GM19025 (cell line): ENCODE measurements around the gene SH3RF1.
"Not testable (repeated sequence)": the region's sequence is repeated elsewhere in the genome, so short reads cannot be mapped to it uniquely, and the experiment has no call there.

Experiments used
- ATAC-seq: cut with Tn5 transposase; IDR thresholded peaks from one replicate; pipeline ENCODE4 v1.9.1; 2021; ENCODE audit warnings: mild to moderate bottlenecking, low read depth, moderate library complexity; ENCODE audit not compliant: unreplicated experiment

The SH3RF1 gene

DNA sequence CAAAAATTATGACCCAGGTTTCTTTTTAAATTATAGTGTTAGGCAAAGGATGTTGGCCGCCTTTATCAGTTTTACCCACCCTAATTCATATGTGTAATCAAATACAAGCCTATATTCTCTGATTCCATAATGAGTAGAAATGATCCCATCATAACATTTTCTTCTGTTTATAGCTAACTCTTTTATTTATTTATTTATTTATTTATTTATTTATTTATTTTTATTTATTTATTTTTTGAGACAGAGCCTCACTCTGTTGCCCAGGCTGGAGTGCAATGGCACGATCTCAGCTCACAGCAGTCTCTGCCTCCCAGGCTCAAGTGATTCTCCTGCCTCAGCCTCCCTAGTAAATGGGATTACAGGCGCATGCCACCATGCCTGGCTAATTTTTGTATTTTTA, 7.1 kb upstream of the SH3RF1 start:
- not testable (repeated sequence) for ATAC-seq

GRCh38 chr4:169275180-169275579, 4.4 kb upstream of the SH3RF1 start:
- ATAC-seq, result no peak

- no peak for ATAC-seq
These were observed 3.3 kb upstream of the SH3RF1 start for GRCh38 chr4:169274033-169274432.

- ATAC-seq, result no peak
These were observed 1.6 kb upstream of the SH3RF1 start for GRCh38 chr4:169272265-169272886.

DNA sequence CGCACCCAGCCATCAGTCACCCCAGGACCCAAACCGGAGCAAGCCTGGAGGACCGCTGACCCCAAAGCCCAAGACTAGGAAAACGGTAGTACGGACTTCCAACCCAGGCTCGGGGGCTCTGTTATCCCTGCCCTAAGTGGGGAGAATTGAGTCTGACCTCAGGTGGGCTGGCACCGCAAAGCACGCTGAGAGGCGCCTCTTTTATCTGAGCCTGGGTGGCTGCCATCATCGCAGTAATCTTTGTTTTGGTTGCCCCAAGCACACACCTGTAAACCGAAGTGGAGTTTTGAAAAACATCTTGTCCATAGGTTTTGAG, 894 bp upstream of the SH3RF1 start:
- ATAC-seq, result no peak

DNA sequence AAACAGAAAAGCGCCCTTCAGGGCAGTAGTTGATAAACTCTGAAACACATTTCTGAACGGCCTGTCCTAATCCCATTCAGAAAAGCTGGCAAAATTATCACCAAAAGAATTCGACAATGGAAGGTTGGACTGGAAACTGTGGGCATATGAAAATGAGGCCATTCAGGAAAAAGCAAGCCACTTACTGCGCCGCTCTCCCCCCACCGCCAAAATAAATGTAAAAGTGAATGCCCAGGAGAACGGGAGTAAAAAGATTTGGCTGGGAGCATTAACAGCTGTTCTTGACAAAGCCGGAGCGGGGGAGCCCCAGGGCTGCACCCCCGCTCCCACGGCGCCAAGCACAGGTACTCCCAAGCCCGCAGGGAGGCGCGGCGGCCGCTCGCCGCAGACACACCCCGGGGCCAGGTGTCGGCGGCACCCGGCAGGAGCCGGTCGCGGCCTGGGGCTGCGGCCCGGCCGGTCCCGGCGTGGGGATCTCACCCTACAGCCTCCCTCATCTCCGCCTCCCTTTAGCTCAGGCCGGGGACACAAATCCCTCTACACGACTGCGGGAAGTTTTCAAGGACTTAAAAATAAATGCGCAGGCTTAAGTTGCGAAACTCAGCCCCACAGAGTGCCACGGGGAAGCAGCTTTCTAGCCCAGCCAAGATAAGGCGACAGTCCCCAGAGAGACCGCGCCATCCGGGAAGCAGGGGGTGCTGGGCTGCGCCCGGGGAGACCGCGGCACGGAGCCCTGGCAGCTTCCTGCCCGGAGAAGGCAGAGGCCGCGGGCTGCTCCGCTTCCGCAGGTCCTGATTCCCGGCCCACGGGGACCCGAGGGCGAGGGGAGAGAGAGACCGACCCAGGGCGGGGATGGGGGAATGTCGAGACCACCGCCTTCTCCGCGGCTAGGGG, 593 bp downstream of the SH3RF1 start:
- peak; percentile 44 for ATAC-seq

GRCh38 chr4:169268951-169269760, 1.6 kb downstream of the SH3RF1 start:
- no peak for ATAC-seq

DNA sequence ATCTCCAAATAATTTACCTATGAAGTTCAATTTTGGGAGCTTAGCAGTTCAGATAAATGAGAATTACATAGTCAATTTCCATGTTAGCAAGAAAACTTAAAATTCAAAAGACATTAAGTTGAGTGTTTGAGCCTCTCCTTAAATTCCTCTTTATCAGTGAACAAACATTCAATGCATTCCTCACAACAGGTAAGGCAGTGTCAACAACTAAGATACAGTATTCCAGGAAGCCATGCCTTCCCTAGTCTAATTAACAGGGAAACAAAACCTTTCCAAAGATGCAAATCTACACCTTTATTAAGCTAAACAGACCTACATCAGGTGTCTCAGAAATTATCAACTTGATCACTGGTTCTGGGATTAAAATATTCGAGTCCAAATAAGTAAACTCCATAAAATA, 3.7 kb downstream of the SH3RF1 start:
- no peak for ATAC-seq

GRCh38 chr4:169266661-169267060, 4.1 kb downstream of the SH3RF1 start:
- ATAC-seq, result no peak

DNA sequence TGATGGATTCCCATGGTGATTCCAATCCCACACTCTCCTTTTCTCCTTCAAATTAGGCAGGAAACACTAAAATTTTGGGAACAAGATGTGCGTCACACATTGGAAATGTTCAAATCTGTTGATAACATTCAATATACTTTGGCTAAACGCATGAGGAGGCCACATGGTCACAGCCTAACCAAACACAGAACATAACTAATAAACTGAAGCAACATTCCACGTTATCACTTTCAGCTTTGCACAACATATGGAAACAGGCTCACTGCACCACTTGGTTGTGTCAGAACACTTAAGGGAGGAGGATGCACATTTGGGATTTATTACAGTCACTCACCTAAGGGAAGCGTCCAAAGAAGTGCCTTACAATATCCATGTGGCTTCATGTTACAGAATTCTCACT, 4.7 kb downstream of the SH3RF1 start:
- ATAC-seq, result no peak

- no peak for ATAC-seq
These were observed 6.9 kb downstream of the SH3RF1 start for GRCh38 chr4:169263791-169264392.

DNA sequence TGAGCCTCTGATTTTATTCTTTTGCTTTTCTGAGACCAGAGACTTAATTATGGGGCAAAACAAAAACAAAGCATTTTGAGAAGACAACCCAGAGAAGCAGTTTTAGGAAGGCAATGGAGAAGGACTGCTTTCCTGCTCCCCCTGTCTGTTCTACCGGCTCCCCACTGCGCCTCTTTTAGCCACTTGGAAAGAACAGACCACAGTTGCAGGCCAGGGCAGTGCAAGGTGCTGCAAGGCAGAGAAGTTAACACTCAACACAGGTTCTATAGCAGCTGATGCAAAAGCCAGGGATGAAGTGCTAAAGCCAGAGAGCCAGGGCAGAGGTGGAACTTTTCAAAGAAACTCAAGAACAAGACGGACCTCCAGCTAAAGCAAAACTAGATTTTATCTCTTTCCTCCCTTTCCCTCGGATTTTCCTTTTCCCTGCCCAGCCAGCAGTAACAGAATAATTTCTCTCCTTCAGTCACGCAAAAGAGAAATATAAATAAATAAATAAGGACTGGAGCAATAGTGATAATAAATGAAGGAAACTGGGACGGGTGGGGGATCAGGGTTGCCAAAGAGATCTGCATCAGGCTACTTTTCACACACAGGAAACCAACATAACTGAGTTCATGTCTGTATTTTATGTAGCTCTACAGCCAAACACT, 10.4 kb downstream of the SH3RF1 start:
- no peak for ATAC-seq

DNA sequence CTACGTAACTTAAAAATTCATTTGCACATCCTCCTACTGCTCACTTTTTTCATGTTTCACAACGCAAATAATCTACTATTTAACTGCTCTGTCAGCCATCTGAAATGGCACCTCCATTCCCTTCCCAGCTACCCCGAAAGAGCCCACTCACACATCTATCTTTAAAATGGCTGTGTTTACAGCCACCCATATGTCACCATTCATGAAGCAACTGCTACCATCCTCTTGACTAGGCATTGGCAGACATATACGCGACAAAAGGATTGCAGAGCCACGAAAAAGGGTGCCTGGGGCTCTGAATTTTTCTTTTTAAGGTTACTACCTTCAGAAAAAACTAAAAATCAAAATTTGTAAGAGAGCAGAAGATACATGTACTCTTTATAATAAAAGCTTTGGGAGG, 11.5 kb downstream of the SH3RF1 start:
- no peak for ATAC-seq

DNA sequence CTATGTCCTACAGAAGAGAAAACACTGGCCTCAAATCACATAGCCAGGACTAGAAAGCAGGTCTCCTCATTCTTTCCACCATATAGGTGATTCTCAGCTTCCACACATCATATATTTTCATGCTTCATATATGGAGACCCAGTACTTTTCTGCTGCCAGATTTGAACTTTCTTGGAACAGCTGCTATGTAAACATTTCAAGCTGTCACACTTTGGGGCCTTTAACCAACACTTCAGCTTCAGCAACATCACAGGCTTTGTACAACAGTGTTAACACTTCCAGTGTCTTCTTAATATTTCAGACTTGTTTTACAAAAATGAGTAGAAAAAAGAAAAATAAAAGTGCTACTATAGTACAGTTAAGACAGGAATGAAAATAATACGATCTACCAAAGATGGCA, 12.6 kb downstream of the SH3RF1 start:
- ATAC-seq, result no peak

DNA sequence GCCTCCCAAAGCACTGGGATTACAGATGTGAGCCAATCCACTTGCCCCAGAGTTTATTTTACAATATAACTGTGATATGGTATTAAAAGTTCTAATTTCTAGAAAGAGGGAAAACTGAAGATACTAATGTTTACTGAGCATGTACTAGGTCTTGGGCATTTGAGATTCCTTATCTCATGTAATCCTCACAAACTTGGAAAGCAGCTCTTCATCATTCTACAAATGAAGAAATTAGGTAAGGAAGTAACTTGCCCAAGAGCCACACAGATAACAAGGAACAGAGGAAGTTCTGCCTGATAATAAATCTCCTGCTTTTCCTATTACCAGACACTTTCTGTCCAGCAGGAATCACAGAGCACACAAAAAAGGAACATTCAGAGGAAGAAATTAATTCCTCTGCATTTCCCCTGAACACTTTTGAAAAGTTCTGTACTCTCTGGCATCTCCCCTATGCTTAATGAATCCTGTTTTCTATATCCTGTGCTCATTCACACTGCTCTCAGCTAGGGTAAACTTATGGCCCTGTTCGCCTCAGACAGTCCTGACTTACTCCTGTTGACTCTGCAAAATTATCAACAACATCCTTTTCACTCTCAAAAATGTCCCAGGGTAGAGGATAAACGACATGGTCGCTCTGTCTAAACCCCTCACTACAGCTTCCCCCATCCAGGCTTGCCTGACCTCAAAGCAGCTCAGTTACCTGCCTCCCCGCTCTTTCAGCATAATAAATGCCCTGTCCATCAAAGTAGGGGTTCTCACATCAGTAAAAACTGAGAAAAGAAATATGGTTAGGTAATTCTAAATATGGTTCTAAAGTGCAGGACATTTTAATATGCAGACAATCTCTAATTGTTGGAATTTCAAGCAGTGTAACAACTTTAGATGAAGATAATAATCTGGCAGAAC, 13.6 kb downstream of the SH3RF1 start:
- ATAC-seq, result no peak

DNA sequence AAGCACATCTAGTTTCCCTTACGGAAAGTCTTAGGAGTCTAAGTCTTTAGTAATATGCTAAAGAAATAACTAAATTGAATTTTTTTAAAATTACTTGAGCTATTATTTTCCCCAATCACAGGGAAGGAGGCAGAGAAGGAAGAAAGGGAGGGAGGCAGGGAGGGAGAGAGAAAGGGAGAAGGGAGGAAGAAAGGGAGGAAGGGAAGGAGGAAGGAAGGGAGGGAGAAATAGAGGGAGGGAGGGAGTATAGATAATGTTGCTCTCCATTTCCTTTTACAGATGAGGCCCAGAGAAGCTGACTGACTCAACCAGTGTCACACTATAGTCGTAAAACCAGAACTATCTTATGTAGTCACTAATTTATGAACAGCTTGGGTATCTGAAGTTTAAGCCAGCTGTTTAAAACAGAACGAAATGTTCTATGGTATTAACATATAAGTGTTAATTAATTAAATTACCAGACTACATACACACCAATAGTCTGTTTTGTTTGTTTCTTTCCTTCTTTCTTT, 14.6 kb downstream of the SH3RF1 start:
- ATAC-seq, result no peak

DNA sequence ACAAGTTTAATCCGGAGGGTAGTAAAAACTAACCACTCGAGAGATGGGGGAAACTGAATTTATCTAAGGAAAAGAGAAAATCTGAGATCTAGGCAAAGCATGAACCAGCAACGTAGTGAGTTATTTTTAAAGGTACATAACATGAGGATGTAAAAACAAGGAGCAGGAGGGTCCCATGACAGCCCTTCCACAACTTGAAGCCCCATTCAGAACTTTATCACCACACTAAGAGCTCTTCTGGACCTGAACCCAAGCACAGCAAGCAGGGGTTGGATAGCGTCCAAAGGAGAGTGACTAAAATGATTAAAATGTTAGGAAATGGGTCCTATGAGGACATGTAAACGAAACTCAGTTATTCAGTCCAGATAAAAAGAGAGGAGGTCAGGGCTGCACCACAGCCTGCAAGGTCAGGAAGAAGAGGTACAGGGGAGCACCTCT, 16.2 kb downstream of the SH3RF1 start:
- no peak for ATAC-seq

DNA sequence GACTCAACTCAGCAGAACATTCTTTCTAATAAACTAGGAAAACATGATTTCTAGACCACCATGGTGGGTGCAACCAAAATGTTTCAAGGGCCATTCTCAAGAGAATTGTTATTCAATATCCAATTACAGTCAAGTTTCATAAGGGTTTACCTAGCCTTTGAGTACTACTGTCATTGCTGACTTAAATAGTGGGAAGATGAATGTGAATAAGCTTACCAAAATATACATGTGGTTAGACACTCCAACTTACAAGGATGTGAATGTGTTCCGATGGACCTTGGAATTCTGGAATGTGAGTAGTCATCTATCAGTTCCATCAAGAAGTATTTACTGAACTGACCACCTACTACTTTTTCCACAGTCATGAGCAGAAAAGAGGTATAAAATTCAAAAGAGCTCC, 16.9 kb downstream of the SH3RF1 start:
- no peak for ATAC-seq

DNA sequence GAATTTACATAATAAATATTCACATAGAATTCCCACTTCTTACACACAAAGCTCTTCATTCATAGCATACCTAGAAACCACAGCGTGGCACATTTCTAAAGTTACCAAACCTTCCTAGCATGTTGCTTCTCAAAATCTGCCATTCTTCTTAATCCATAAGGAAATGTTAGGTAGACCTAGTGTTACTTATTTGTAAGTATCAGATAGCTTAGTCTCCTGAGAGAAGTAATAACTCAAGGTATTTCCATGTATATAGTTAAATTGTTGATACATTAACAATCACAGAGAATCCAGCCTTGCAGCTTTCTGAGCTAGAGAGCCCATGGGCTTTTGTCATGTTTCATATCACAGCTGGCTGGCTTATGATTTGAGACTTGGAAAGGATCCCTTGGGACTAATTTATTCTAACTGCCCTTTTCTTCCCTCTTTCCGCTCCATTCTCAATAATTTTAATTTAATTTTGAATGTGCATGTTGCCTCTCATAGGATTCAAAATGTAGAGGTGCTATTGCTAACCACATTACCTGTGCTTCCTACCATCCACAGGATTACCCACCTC, 17.6 kb downstream of the SH3RF1 start:
- peak; percentile 3 for ATAC-seq
